GM23338 (cell line): ENCODE data around the gene ZNF470.
A peak's percentile ranks its signal among the peaks of the same experiment; 100 is the strongest.

Experiments used
- CTCF ChIP-seq, 2 experiments: fragments of 200-600 bp in 1 of 2; sonication (generic) in 1 of 2; conservative IDR thresholded peaks; 2 replicates each; pipeline versions ENCODE4 v1.5.1 to v1.6.1; 2016 to 2017; ENCODE audit warnings: antibody characterized with exemption in 2 of 2, low read depth in 2 of 2, mild to moderate bottlenecking in 2 of 2, moderate library complexity in 1 of 2
- EZH2phosphoT487 ChIP-seq: fragments of 200-600 bp; sonication (generic); IDR thresholded peaks from one replicate; pipeline ENCODE4 v1.8.1; 2018; ENCODE audit warnings: antibody characterized with exemption; ENCODE audit not compliant: unreplicated experiment
- POLR2AphosphoS5 ChIP-seq: IDR thresholded peaks from 2 replicates; pipeline ENCODE4 v1.6.1; 2016; ENCODE audit warnings: antibody characterized with exemption, low read depth
- ZNF331 ChIP-seq: fragments of 250-450 bp; sonication (Bioruptor Pico); IDR thresholded peaks from 2 replicates; pipeline ENCODE4 v1.5.0; 2020; ENCODE audit warnings: low read depth, mild to moderate bottlenecking, moderate library complexity

DNA sequence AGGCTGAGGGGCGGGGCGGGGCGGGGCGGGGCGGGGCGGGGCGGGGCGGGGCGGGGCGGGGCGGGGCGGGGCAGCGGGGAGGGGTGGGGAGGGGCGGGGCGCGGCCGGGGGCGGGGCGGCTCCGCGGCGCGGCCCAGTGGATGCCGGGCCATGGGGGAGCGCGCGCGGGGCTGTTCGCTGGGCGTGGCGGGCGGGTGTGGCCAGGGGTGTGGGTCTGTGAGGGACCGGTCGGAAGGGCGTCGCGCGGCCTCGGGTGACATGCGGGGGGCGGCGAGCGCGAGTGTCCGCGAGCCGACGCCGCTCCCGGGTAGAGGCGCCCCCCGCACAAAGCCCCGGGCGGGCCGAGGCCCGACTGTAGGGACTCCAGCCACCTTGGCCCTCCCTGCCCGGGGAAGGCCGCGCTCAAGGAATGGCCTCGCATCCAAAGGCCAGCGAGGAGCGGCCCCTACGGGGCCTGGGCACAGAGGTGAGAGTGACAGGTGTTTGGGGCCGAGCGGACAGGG, 28.5 kb upstream of the ZNF470 start, which contains the start of gene ZFP28:
- TF ChIP-seq CTCF (conservative IDR thresholded peaks at IDR 0.05; ENCODE audit: low read depth in 2 of 2) (peak in 1 of 2 experiments; percentile 3; a peak in 1 of 4 replicates), ZNF331 (CRISPR knock-in tag) (no peak), EZH2phosphoT487 (no peak), POLR2AphosphoS5 (peak; percentile 24; the same call in 1 of the 2 replicates)
